ENCODE data around the gene PAIP2B.

The PAIP2B gene

DNA sequence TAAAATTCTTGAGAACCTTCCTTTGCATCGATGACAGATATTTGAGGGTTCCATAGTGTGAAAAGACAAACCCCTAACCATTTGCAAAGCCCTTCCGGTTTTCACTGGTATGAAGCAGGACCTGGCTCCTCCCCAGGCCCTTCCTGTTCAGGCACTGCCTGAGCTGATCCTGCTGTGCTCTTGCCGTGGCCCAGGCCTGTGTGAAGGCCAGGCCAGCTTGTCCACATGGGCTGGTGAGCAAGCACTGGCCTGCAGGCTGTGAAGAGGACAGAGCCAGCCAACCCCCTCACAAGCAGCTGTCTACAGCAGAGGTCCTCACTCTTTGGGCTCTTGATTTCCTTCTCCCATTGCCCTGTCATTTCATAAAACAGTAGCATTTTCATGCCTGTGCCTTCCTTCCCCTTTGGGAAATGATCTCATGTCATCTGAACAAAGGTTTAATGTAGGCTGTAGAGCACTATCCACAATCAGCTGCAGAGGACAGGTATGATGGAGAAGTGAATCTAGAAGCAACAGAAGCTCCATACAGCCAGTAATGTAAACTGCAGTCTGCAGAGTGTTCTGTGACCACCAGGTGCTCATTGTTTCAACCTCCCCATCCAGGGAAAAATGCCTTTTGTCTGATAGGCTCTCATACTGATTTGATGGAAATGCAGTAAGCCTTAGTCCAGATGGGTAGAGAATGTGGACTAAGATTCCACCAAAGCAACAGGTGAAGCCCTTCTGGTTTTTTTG lies 76.7 kb downstream of the PAIP2B start:
- DNase-seq = no peak

DNA sequence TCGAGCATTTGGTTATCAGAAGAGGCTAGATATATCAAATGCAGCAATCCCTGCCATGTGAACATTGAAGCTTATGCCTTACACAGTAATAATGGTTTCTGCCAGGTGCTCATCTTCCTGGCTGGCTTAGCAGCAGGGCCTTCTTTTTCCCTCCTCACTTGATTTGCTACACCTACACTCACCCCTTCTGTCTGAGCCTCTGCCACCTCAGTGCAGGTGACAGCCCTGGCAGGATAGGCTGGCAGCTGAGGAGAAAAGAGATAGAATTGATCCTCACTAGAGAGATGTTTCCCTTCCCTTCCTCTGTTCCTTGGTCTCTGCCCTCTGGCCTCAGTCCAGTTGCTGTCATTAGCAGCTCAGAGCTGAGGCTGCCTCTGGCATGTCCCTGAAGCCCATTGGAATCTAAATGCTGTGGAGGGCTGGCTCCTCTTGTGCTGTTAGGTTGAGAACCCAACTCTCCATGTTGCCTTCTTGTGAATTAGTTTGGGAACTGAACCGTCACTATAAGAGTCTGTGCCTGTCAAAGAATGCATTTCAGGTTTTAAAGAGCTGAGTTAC lies 78.3 kb downstream of the PAIP2B start:
- no peak for DNase-seq

DNA sequence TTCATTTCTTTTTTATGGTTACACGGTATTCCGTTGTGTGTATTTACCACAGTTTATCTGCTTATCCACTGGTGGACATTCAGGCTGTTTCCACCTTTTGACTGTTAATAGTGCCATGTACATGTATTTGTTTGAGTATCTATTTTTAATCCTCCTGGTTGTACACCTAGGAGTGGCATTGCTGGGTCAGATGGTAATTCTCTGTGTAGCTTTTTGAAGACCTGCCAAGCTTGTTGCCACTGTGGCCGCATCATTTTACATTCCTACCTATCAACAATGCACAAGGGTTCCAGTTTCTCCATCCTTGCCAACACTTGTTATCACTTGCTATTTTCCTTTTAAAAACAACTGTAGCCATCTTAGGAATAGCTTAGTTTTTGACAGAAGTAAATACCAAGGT lies 83.1 kb downstream of the PAIP2B start:
- DNase-seq = no peak

DNA sequence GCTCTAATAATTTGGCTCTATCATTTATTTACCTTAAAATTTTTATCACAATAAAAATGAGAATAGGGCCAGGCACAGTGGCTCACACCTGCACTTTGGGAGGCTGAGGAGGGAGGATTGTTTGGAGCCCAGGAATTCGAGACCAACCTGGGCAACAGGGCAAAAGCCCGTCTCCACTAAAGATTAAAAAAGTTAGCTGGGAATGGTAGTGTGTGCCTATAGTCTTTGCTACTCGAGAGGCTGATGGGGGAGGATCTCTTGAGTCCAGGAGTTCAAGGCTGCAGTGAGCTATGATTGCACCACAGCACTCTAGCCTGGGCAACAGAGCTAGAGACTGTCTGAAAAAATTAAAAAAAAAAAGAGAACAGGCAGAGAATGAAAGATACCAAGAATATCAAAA lies 90.7 kb downstream of the PAIP2B start:
- DNase-seq = no peak

DNA sequence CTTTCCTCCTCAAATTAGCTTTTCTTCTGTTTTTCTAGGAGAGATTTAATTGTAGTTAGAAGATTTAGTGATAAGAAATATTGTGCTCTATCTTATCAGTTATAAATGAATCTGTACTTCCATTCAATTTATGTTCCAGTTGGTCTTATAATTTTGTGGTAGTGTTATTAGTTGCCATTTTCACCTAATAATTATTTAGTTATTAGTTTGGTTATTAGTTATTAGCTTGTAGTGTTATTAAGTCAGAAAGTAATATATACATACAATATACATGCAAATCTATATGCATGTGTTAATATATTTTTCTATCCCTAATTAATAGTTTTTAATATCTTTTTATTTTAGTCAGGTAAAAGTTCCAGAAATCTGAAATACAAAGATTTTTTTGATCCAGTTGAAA lies 93.3 kb downstream of the PAIP2B start:
- DNase-seq = no peak
